Measurements from ENCODE around the gene EXOC3L2. TPM values are rescaled to one million over a fixed set of nuclear protein-coding genes. Genes with fewer than 3 reads are reported as not detected.

EXOC3L2 gene
- total RNA-seq = 6.1 TPM

DNA sequence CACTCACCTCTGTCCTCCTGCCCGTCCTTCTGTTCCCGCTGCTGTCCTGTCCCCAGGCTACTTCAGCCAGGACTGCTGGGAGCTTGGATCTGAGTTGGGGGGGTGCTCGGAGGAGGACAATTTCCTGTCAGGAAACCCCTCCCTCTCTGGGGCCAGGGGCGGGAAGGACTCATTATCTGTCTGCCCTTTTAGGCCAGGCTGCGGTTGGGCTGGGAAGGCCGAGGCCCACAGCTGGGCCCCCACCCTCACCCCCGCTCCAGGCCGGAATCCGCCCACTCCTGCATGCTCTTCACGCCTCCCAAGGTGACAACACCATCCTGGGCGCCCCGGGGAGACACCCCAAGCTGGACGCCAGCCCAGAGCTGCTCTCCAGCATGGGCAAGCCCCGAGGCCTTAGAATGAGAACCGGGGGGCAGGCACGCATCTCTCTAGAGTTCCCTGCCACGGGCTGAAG is at the start of gene EXOC3L2:
Gene EXOC3L2, minus strand, starts transcription at position 74 of the 454 bp plus-strand sequence. CDS start 6,362 bp downstream, outside the sequence.
- intact Hi-C loops (cut with DNase I) = no loop called here
- H3K27me3 ChIP-seq = no peaks in the 10 kb centered on the region
- no peak for TF ChIP-seq CTCF (IDR thresholded peaks at IDR 0.05)
- TF ChIP-seq POLR2A (IDR thresholded peaks at IDR 0.05) = no peak
- no peak for TF ChIP-seq POLR2AphosphoS5 (IDR thresholded peaks at IDR 0.05; ENCODE audit: insufficient read depth in 1 of 2, low read depth in 1 of 2)
- peaks cover 17% of the 10 kb centered on the region for H3K4me1 ChIP-seq
- H3K27ac ChIP-seq = no peak within 1 kb of the TSS
- H3K9me3 ChIP-seq = no peaks in the 10 kb centered on the region
- H3K36me3 ChIP-seq = no peaks in the 10 kb centered on the region
- H3K4me3 ChIP-seq = peak within 1 kb of the TSS in 1 of 2 donors; percentile 21
- DNase-seq (ENCODE audit: extremely low spot score in 2 of 2) = no peak

GRCh38 chr19:45294291-45295029 is 49.3 kb upstream of the EXOC3L2 start:
- TF ChIP-seq POLR2A (IDR thresholded peaks at IDR 0.05) = no peak
- TF ChIP-seq CTCF (IDR thresholded peaks at IDR 0.05) = no peak
- TF ChIP-seq POLR2AphosphoS5 (IDR thresholded peaks at IDR 0.05; ENCODE audit: insufficient read depth in 1 of 2, low read depth in 1 of 2) = no peak

DNA sequence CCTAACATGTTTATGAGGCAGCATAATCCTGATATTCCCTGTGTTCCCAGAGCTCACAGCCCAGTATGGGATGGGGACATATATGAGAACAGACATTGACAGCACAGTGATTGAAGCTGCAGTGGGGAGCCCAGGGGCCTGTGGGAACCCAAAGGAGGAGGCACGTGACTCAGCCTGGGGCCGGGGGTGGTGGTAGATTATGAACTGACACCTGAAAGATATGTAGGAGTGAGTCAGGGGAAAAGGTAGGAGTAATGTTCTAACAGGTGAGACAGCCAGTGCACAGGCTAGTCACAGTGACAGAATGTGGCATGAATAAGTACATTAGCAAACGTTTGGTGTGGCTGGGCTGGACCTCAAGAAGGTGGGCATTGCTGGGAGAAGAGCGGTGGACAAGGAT is 48.5 kb upstream of the EXOC3L2 start:
- Histone ChIP-seq H3K27me3 (no peaks in the 10 kb centered on the region), H3K36me3 (peaks cover 0 to 59% of the 10 kb centered on the region in 2 donors), H3K9me3 (no peaks in the 10 kb centered on the region), H3K27ac (no peak overlapping the region), H3K4me1 (no peaks in the 10 kb centered on the region), H3K4me3 (no peak overlapping the region)
- DNase-seq (ENCODE audit: extremely low spot score in 2 of 2) = no peak
- intact Hi-C loops (cut with DNase I) = no loop called here
- TF ChIP-seq CTCF (IDR thresholded peaks at IDR 0.05) (no peak), POLR2AphosphoS5 (IDR thresholded peaks at IDR 0.05; ENCODE audit: insufficient read depth in 1 of 2, low read depth in 1 of 2) (no peak), POLR2A (IDR thresholded peaks at IDR 0.05) (no peak)

More at GRCh38 chr19:45294291-45295029, 49.3 kb upstream of the EXOC3L2 start:
- H3K9me3 ChIP-seq = no peaks in the 10 kb centered on the region
- H3K4me3 ChIP-seq = no peak overlapping the region
- H3K36me3 ChIP-seq = peaks cover 0 to 59% of the 10 kb centered on the region in 2 donors
- H3K4me1 ChIP-seq = no peaks in the 10 kb centered on the region
- no peak for DNase-seq (ENCODE audit: extremely low spot score in 2 of 2)
- H3K27ac ChIP-seq = no peak overlapping the region
- intact Hi-C loops (cut with DNase I) = no loop called here
- H3K27me3 ChIP-seq = no peaks in the 10 kb centered on the region

DNA sequence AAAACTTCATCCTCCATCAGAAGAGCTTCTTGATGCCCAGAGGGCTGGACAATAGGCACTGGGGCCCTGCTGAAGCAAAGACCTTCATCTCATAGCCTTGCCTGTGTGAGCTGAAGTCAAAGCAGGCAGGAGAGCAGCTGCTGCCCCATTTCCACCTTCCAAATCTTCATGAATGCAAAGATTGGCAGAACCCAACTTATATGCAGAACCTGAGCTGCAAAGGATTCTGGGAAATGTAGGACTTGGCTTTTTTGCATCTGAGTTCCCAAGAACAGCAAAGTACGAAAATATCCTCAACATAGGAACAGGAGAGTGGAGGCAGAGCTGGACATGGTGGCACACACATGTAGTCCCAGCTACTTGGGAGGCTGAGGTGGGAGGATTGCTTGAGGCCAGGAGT is 46.6 kb upstream of the EXOC3L2 start:
- Histone ChIP-seq H3K4me1 (no peaks in the 10 kb centered on the region), H3K27me3 (no peaks in the 10 kb centered on the region), H3K4me3 (no peak overlapping the region), H3K27ac (no peak overlapping the region), H3K36me3 (peaks cover 0 to 58% of the 10 kb centered on the region in 2 donors), H3K9me3 (no peaks in the 10 kb centered on the region)
- intact Hi-C loops (cut with DNase I) = no loop called here
- TF ChIP-seq POLR2A (IDR thresholded peaks at IDR 0.05) = no peak
- TF ChIP-seq POLR2AphosphoS5 (IDR thresholded peaks at IDR 0.05; ENCODE audit: insufficient read depth in 1 of 2, low read depth in 1 of 2) = no peak
- no peak for TF ChIP-seq CTCF (IDR thresholded peaks at IDR 0.05)
- DNase-seq (ENCODE audit: extremely low spot score in 2 of 2) = no peak

GRCh38 chr19:45290381-45290931 is 45.2 kb upstream of the EXOC3L2 start:
- no peaks in the 10 kb centered on the region for H3K9me3 ChIP-seq
- H3K4me1 ChIP-seq = no peaks in the 10 kb centered on the region
- peaks cover 0 to 56% of the 10 kb centered on the region in 2 donors for H3K36me3 ChIP-seq
- H3K27ac ChIP-seq = no peak overlapping the region
- no peak for DNase-seq (ENCODE audit: extremely low spot score in 2 of 2)
- intact Hi-C loops (cut with DNase I) = no loop called here
- H3K27me3 ChIP-seq = no peaks in the 10 kb centered on the region
- no peak overlapping the region for H3K4me3 ChIP-seq
- TF ChIP-seq POLR2AphosphoS5 (IDR thresholded peaks at IDR 0.05; ENCODE audit: insufficient read depth in 1 of 2, low read depth in 1 of 2) = no peak
- no peak for TF ChIP-seq POLR2A (IDR thresholded peaks at IDR 0.05)
- TF ChIP-seq CTCF (IDR thresholded peaks at IDR 0.05) = no peak
